HFF-Myc (cell line): ENCODE data around the gene RBM11.
"Not testable (repeated sequence)": the region's sequence is repeated elsewhere in the genome, so short reads cannot be mapped to it uniquely, and the experiment has no call there.

Source experiments
- DNase-seq: peaks from one replicate; pipeline ENCODE4 v3.0.0-alpha.2; 2011; ENCODE audit warnings: low read depth; ENCODE audit errors: extremely low read depth
- H3K4me3 ChIP-seq: replicated peaks from 2 replicates; pipeline ENCODE4 v1.5.1; 2011; ENCODE audit warnings: low read depth, mild to moderate bottlenecking, control low read depth, low read length
- CTCF ChIP-seq: IDR thresholded peaks from 2 replicates; pipeline ENCODE4 v1.5.1; 2012; ENCODE audit warnings: mild to moderate bottlenecking, low read depth, low read length, control low read depth; ENCODE audit errors: missing control alignments

RBM11 gene

GRCh38 chr21:14215971-14216641, at the start of gene RBM11:
Gene RBM11, plus strand, starts transcription at chr21:14216157. Its CDS starts 30 bp downstream, at chr21:14216187.
- peak within 1 kb of the TSS; percentile 48 for H3K4me3 ChIP-seq
- peak; percentile 4 for DNase-seq
- no peak for TF ChIP-seq CTCF

- H3K4me3 ChIP-seq, DNase-seq: not testable (repeated sequence)
Measured at GRCh38 chr21:14166463-14167223, 49.3 kb upstream of the RBM11 start.

- TF ChIP-seq CTCF: no peak
- no peak for DNase-seq
- no peak overlapping the region for H3K4me3 ChIP-seq
Measured at GRCh38 chr21:14206222-14206621, 9.7 kb upstream of the RBM11 start.

GRCh38 chr21:14210738-14211137, 5.2 kb upstream of the RBM11 start, which contains the start of gene LIPI:
Gene LIPI, minus strand, starts transcription at chr21:14210955. Its CDS starts 110 bp downstream, at chr21:14210845.
- no peak for TF ChIP-seq CTCF
- no peak within 1 kb of the TSS for H3K4me3 ChIP-seq
- DNase-seq: no peak

- H3K4me3 ChIP-seq: no peak overlapping the region
- DNase-seq: no peak
- TF ChIP-seq CTCF: no peak
Measured at GRCh38 chr21:14213164-14213563, 2.8 kb upstream of the RBM11 start.

GRCh38 chr21:14223365-14223764, 7.4 kb downstream of the RBM11 start:
- TF ChIP-seq CTCF: no peak
- no peak overlapping the region for H3K4me3 ChIP-seq
- no peak for DNase-seq

GRCh38 chr21:14229399-14229798, 13.4 kb downstream of the RBM11 start:
- TF ChIP-seq CTCF: no peak
- DNase-seq: no peak
- no peak overlapping the region for H3K4me3 ChIP-seq
